HK-2 (cell line): Measurements from ENCODE around the gene C1orf174.

Experiments
- DNase-seq: peaks from one replicate; pipeline ENCODE4 v3.0.0-alpha.2; 2018; ENCODE audit not compliant: unreplicated experiment

C1orf174 gene

GRCh38 chr1:3869751-3870301 lies 30.2 kb downstream of the C1orf174 start:
- DNase-seq = peak; percentile 14

- no peak for DNase-seq
Measured at GRCh38 chr1:3868464-3869006, 31.5 kb downstream of the C1orf174 start.

- DNase-seq = no peak
Measured at GRCh38 chr1:3865606-3866160, 34.4 kb downstream of the C1orf174 start.

- no peak for DNase-seq
Measured at GRCh38 chr1:3864884-3865283, 35.2 kb downstream of the C1orf174 start.

GRCh38 chr1:3863231-3863935 lies 36.7 kb downstream of the C1orf174 start:
- no peak for DNase-seq

- DNase-seq = peak; percentile 27
Measured at GRCh38 chr1:3858231-3858981, 41.7 kb downstream of the C1orf174 start.

- peak; percentile 18 for DNase-seq
Measured at GRCh38 chr1:3857791-3858129, 42.3 kb downstream of the C1orf174 start.

GRCh38 chr1:3856923-3857790 lies 42.9 kb downstream of the C1orf174 start, which contains the start of the genes CEP104 and DFFB:
Gene CEP104 (minus strand): TSS chr1:3857211. CDS start chr1:3852407, 4,804 bp downstream.
Gene DFFB (plus strand): TSS chr1:3857476. CDS start chr1:3857604, 128 bp downstream.
- DNase-seq = peak; percentile 98

- no peak for DNase-seq
Measured at GRCh38 chr1:3852711-3853485, 47.2 kb downstream of the C1orf174 start.

- DNase-seq = no peak
Measured at GRCh38 chr1:3852091-3852490, 48.0 kb downstream of the C1orf174 start.

GRCh38 chr1:3851292-3851691 lies 48.8 kb downstream of the C1orf174 start:
- no peak for DNase-seq

GRCh38 chr1:3850857-3851256 lies 49.2 kb downstream of the C1orf174 start:
- no peak for DNase-seq

GRCh38 chr1:3847081-3847480 lies 53.0 kb downstream of the C1orf174 start:
- DNase-seq = no peak

GRCh38 chr1:3846541-3846940 lies 53.5 kb downstream of the C1orf174 start:
- DNase-seq = no peak

- DNase-seq = no peak
Measured at GRCh38 chr1:3842912-3843311, 57.2 kb downstream of the C1orf174 start.

- DNase-seq = no peak
Measured at GRCh38 chr1:3841491-3841890, 58.6 kb downstream of the C1orf174 start.
